K562 (cell line): ENCODE data around the gene PHYH. TPM values are rescaled to one million over a fixed set of nuclear protein-coding genes. Genes with fewer than 3 reads are reported as not detected.
A peak's percentile ranks its signal among the peaks of the same experiment; 100 is the strongest.

Experiments
- ADNP ChIP-seq: fragments of 200-800 bp; sonication (Bioruptor generic); IDR thresholded peaks from 2 replicates; pipeline ENCODE4 v1.6.1; 2016; ENCODE audit warnings: missing genetic modification characterization, missing compliant biosample characterization
- CBFA2T2 ChIP-seq: fragments of 450-650 bp; conservative IDR thresholded peaks from 2 replicates; pipeline ENCODE4 v1.6.1; 2017; ENCODE audit warnings: mild to moderate bottlenecking
- GATAD2B ChIP-seq: fragments of 450-650 bp; IDR thresholded peaks from 2 replicates; pipeline ENCODE4 v1.6.1; 2017; ENCODE audit warnings: mild to moderate bottlenecking, borderline replicate concordance
- HOMEZ ChIP-seq: fragments of 250-450 bp; sonication (Bioruptor Pico); IDR thresholded peaks from 2 replicates; pipeline ENCODE4 v1.4.0; 2020; ENCODE audit warnings: mild to moderate bottlenecking, moderate library complexity
- JUND ChIP-seq, 2 experiments: IDR thresholded peaks; 2 replicates in 1 of 2; 3 replicates in 1 of 2; pipeline ENCODE4 v1.6.1; 2011; ENCODE audit warnings: borderline replicate concordance in 2 of 2, low read depth in 2 of 2, low read length in 2 of 2, improper control_type of control experiment in 1 of 2, missing biosample characterization in 1 of 2, missing genetic modification characterization in 1 of 2, missing genetic modification reagents in 1 of 2
- KLF16 ChIP-seq: IDR thresholded peaks from 2 replicates; pipeline ENCODE4 v1.6.1; 2016; ENCODE audit warnings: antibody characterized with exemption
- MTA2 ChIP-seq: fragments of 450-650 bp; IDR thresholded peaks from 2 replicates; pipeline ENCODE4 v1.6.1; 2016; ENCODE audit warnings: low read depth
- MYNN ChIP-seq, 2 experiments: sonication (generic); formaldehyde crosslinking in 1 of 2; IDR thresholded peaks; 2 replicates each; pipeline versions ENCODE4 v1.5.0 to v1.6.1; 2016 to 2020; ENCODE audit warnings: antibody characterized with exemption in 1 of 2, missing genetic modification reagents in 1 of 2
- RBBP5 ChIP-seq: fragments of 200-600 bp; sonication (generic); IDR thresholded peaks from 2 replicates; pipeline ENCODE4 v1.6.1; 2012; ENCODE audit warnings: borderline replicate concordance, mild to moderate bottlenecking, low read length, control low read depth, inconsistent platforms; ENCODE audit not compliant: insufficient read depth, poor library complexity, severe bottlenecking
- RUNX1 ChIP-seq: sonication (generic); IDR thresholded peaks from 2 replicates; pipeline ENCODE4 v1.6.1; 2016; ENCODE audit warnings: antibody characterized with exemption, low read depth
- SMARCE1 ChIP-seq: fragments of 450-650 bp; IDR thresholded peaks from 2 replicates; pipeline ENCODE4 v1.7.1; 2016; ENCODE audit warnings: mild to moderate bottlenecking
- TBL1XR1 ChIP-seq, 2 experiments: IDR thresholded peaks; 2 replicates each; pipeline ENCODE4 v1.6.1; 2012; ENCODE audit warnings: improper control_type of control experiment in 2 of 2, low read length in 2 of 2, mild to moderate bottlenecking in 1 of 2
- TCF3 ChIP-seq: sonication (generic); formaldehyde crosslinking; IDR thresholded peaks from 2 replicates; pipeline ENCODE4 v1.4.0; 2020; ENCODE audit warnings: mild to moderate bottlenecking, missing genetic modification reagents
- TEAD1 ChIP-seq, 2 experiments: fragments of 450-650 bp in 1 of 2; sonication (generic) in 1 of 2; formaldehyde crosslinking; IDR thresholded peaks; 2 replicates each; pipeline versions ENCODE4 v1.4.0 to v1.8.0; 2020 to 2022; ENCODE audit warnings: mild to moderate bottlenecking in 2 of 2, missing genetic modification reagents in 1 of 2
- TRIM25 ChIP-seq: fragments of 450-650 bp; IDR thresholded peaks from 2 replicates; pipeline ENCODE4 v1.7.0; 2016; ENCODE audit warnings: borderline replicate concordance
- ZBTB11 ChIP-seq, 3 experiments: fragments of 200-800 bp in 1 of 3; fragments of 250-450 bp in 1 of 3; fragments of 450-650 bp in 1 of 3; sonication (Bioruptor Pico) in 1 of 3; sonication (Bioruptor generic) in 1 of 3; formaldehyde crosslinking in 1 of 3; IDR thresholded peaks; 2 replicates each; pipeline versions ENCODE4 v1.6.1 to v1.8.0; 2016 to 2022; ENCODE audit warnings: mild to moderate bottlenecking in 2 of 3, missing genetic modification characterization in 2 of 3, missing compliant biosample characterization in 1 of 3, moderate library complexity in 1 of 3
- ZNF584 ChIP-seq: fragments of 200-800 bp; sonication (Bioruptor generic); IDR thresholded peaks from 2 replicates; pipeline ENCODE4 v1.6.1; 2016; ENCODE audit warnings: low read depth, mild to moderate bottlenecking, missing genetic modification characterization, missing compliant biosample characterization
- ZNF586 ChIP-seq: fragments of 450-650 bp; formaldehyde crosslinking; conservative IDR thresholded peaks from 2 replicates; pipeline ENCODE4 v1.4.0; 2020; ENCODE audit warnings: mild to moderate bottlenecking, moderate library complexity
- polyA plus RNA-seq, 8 experiments: library from polyadenylated mRNA; depleted of rRNA in 4 of 8; stranded (reverse) in 5 of 8; unstranded in 3 of 8; fragments of >200 nt; fragmentation: Nextera tagmentation in 2 of 8; fragmentation: Illumina TruSeq in 1 of 8; extraction: Ambion mirVana in 2 of 8; extraction: Trizol in 1 of 8; gene quantifications; 2 replicates each; pipeline versions ENCODE4 v1.2.1 to v1.2.3, GENCODE V29; 2011 to 2014; ENCODE audit warnings: inconsistent platforms in 1 of 8, missing spikeins in 1 of 8
- total RNA-seq, 7 experiments: library from RNA; depleted of rRNA in 6 of 7; stranded (reverse); fragments of >200 nt in 6 of 7; fragmentation: Illumina TruSeq in 2 of 7; extraction: Trizol in 2 of 7; gene quantifications; 2 replicates each; pipeline versions ENCODE4 v1.2.1 to v1.2.3, GENCODE V29; 2011 to 2021; ENCODE audit warnings: low replicate concordance in 1 of 7

PHYH gene
- total and polyA plus RNA-seq, 9 of the 15 experiments (the other 6 are each of a cell fraction or from before 2014, with no cell fraction given), result 3.8 to 6.9 (median 5.7) TPM

- TF ChIP-seq ZBTB11 (CRISPR knock-in tag; IDR thresholded peaks at IDR 0.05), result 0 out of 6 replicates have a peak, but pooled peaks of 1 of the 3 experiments have one; percentile 35
- peak; percentile 65 for TF ChIP-seq SMARCE1
- TF ChIP-seq MYNN (IDR thresholded peaks at IDR 0.05), result peak; percentile 92
- TF ChIP-seq MYNN (CRISPR knock-in tag; IDR thresholded peaks at IDR 0.05), result no peak
- peak; percentile 92 for TF ChIP-seq TCF3 (CRISPR knock-in tag)
- TF ChIP-seq ZNF586 (CRISPR knock-in tag), result no peak
- peak; percentile 89 for TF ChIP-seq KLF16
- no peak for TF ChIP-seq RBBP5
- TF ChIP-seq RUNX1, result no peak
- peak; percentile 74 for TF ChIP-seq MTA2
- TF ChIP-seq JUND (IDR thresholded peaks at IDR 0.05; ENCODE audit: borderline replicate concordance, low read depth, low read length), result no peak
- TF ChIP-seq JUND (tag; IDR thresholded peaks at IDR 0.05; ENCODE audit: borderline replicate concordance, low read depth, low read length), result peak; percentile 45; the same call in 1 of the 3 replicates
- no peak for TF ChIP-seq TRIM25
- peak; percentile 36; the same call in 1 of the 2 replicates for TF ChIP-seq GATAD2B
- 0 out of 4 replicates have a peak, but pooled peaks of 1 of the 2 experiments have one; percentile 40 for TF ChIP-seq TBL1XR1 (IDR thresholded peaks at IDR 0.05; ENCODE audit: low read length in 2 of 2)
- TF ChIP-seq HOMEZ (CRISPR knock-in tag), result no peak
- 0 out of 4 replicates have a peak, but pooled peaks of 1 of the 2 experiments have one; percentile 28 for TF ChIP-seq TEAD1 (CRISPR knock-in tag; IDR thresholded peaks at IDR 0.05)
- peak; percentile 91 for TF ChIP-seq CBFA2T2
- TF ChIP-seq ADNP (tag), result no peak
- 0 out of 2 replicates have a peak, but pooled peaks have one; percentile 42 for TF ChIP-seq ZNF584
Measured at GRCh38 chr10:13268841-13269240, 31.0 kb downstream of the PHYH start (continued).
